HepG2 (cell line): ENCODE data around the gene FZD4.

Experiments
- EZH2 ChIP-seq: conservative IDR thresholded peaks from 2 replicates; pipeline ENCODE4 v1.6.1; 2012; ENCODE audit warnings: mild to moderate bottlenecking, low read depth, low read length, moderate library complexity
- NFE2L1 ChIP-seq: sonication (generic); formaldehyde crosslinking; IDR thresholded peaks from 2 replicates; pipeline ENCODE4 v1.4.0; 2020; ENCODE audit warnings: missing genetic modification reagents, mild to moderate bottlenecking, borderline replicate concordance
- NPAS2 ChIP-seq: sonication (generic); formaldehyde crosslinking; IDR thresholded peaks from 2 replicates; pipeline ENCODE4 v1.8.0; 2022; ENCODE audit warnings: mild to moderate bottlenecking, missing genetic modification reagents, borderline replicate concordance
- POLR2A ChIP-seq, 2 experiments: IDR thresholded peaks; 2 replicates each; pipeline ENCODE4 v1.6.1; 2011; ENCODE audit warnings: low read depth in 2 of 2, low read length in 2 of 2, mild to moderate bottlenecking in 1 of 2, moderate library complexity in 1 of 2; ENCODE audit not compliant: insufficient read depth in 1 of 2
- PRDM10 ChIP-seq: sonication (generic); formaldehyde crosslinking; IDR thresholded peaks from 2 replicates; pipeline ENCODE4 v1.4.0; 2020; ENCODE audit warnings: low read depth, missing genetic modification reagents
- SIN3A ChIP-seq: IDR thresholded peaks from 2 replicates; pipeline ENCODE4 v1.6.1; 2011; ENCODE audit warnings: low read depth, mild to moderate bottlenecking, control low read depth, low read length, borderline replicate concordance
- TBL1XR1 ChIP-seq: fragments of 150-350 bp; IDR thresholded peaks from 2 replicates; pipeline ENCODE4 v1.6.1; 2014; ENCODE audit warnings: borderline replicate concordance, low read length; ENCODE audit not compliant: partially characterized antibody
- ZNF24 ChIP-seq: fragments of 450-650 bp; IDR thresholded peaks from 2 replicates; pipeline ENCODE4 v1.6.1; 2017; ENCODE audit warnings: antibody characterized with exemption, mild to moderate bottlenecking
- ZNF720 ChIP-seq: sonication (generic); formaldehyde crosslinking; IDR thresholded peaks from 2 replicates; pipeline ENCODE4 v1.4.0; 2020; ENCODE audit warnings: missing genetic modification reagents
- ZNF775 ChIP-seq: sonication (generic); formaldehyde crosslinking; IDR thresholded peaks from 2 replicates; pipeline ENCODE4 v1.4.0; 2020; ENCODE audit warnings: missing genetic modification reagents, mild to moderate bottlenecking, moderate library complexity, borderline replicate concordance

GRCh38 chr11:86972734-86973133, 17.5 kb upstream of the FZD4 start:
- TF ChIP-seq ZNF24 (no peak), ZNF720 (CRISPR knock-in tag) (no peak), NFE2L1 (CRISPR knock-in tag) (no peak), PRDM10 (CRISPR knock-in tag) (no peak), ZNF775 (CRISPR knock-in tag) (no peak), NPAS2 (CRISPR knock-in tag) (no peak), TBL1XR1 (no peak), POLR2A (IDR thresholded peaks at IDR 0.05; ENCODE audit: insufficient read depth in 1 of 2, low read depth in 2 of 2, low read length in 2 of 2) (no peak), EZH2 (no peak), SIN3A (no peak)
